Epithelial cell of prostate (primary cell): ENCODE data around the gene DPH2.

Experiments
- DNase-seq: peaks from one replicate; pipeline ENCODE4 v3.0.0-alpha.2; 2011; ENCODE audit warnings: low read depth, low spot score
- H3K27ac ChIP-seq: fragments of 450-650 bp; 2 replicates; pipeline ENCODE4 v1.5.1; 2017; ENCODE audit warnings: mild to moderate bottlenecking

The DPH2 gene

GRCh38 chr1:44021581-44022321 lies 51.9 kb downstream of the DPH2 start:
- H3K27ac ChIP-seq, result no peak overlapping the region
- DNase-seq, result no peak
